Tibial nerve (tissue), 4 donors: ENCODE measurements around the gene RNF13.

Source experiments
- EP300 ChIP-seq, 2 donors: sonication (generic); formaldehyde crosslinking; IDR thresholded peaks; one replicate each; pipeline ENCODE4 v1.6.1; 2017; ENCODE audit warnings: antibody characterized with exemption in 2 of 2, mild to moderate bottlenecking in 1 of 2
- POLR2A ChIP-seq, 2 donors: fragments of 450-650 bp; IDR thresholded peaks; one replicate each; pipeline ENCODE4 v1.6.1; 2017; ENCODE audit warnings: antibody characterized with exemption in 2 of 2, mild to moderate bottlenecking in 2 of 2, moderate library complexity in 2 of 2
- TF ChIP-seq, protein P1 (sequence below), 5 experiments: fragments of 200-600 bp in 3 of 5; fragments of 450-650 bp in 2 of 5; sonication (generic) in 3 of 5; IDR thresholded peaks; one replicate each; pipeline ENCODE4 v1.5.1; 2016 to 2019; ENCODE audit warnings: antibody characterized with exemption in 5 of 5, mild to moderate bottlenecking in 3 of 5, moderate library complexity in 2 of 5

DNA sequence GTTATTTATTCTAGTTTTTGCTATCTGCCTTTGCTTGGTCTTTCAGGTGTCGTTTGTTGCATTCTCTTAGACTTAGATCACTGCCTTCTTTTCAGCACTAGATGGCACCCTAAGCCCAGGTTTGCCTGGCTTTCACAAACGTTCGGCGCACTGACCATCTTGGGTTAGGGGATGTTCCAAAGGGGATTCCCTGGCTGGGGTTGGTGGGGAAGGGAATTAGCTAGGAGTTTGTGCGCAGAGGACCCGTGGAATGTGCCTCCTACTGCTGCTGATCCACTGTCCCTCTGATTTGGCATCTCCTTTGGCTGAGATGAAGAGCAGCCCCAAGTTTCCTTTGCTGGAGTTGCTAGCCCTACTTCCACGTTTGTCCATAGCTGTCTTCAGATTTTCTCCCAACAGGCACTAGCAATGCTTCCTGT is 123.8 kb downstream of the RNF13 start:
- TF ChIP-seq EP300 (IDR thresholded peaks at IDR 0.05) (no peak), POLR2A (IDR thresholded peaks at IDR 0.05) (no peak)
- TF ChIP-seq, protein P1, sequence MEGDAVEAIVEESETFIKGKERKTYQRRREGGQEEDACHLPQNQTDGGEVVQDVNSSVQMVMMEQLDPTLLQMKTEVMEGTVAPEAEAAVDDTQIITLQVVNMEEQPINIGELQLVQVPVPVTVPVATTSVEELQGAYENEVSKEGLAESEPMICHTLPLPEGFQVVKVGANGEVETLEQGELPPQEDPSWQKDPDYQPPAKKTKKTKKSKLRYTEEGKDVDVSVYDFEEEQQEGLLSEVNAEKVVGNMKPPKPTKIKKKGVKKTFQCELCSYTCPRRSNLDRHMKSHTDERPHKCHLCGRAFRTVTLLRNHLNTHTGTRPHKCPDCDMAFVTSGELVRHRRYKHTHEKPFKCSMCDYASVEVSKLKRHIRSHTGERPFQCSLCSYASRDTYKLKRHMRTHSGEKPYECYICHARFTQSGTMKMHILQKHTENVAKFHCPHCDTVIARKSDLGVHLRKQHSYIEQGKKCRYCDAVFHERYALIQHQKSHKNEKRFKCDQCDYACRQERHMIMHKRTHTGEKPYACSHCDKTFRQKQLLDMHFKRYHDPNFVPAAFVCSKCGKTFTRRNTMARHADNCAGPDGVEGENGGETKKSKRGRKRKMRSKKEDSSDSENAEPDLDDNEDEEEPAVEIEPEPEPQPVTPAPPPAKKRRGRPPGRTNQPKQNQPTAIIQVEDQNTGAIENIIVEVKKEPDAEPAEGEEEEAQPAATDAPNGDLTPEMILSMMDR (IDR thresholded peaks at IDR 0.05) = peak in 3 of 5 experiments; percentile 23 to 32 (median 27)
